DOHH2 (cell line): ENCODE results near the gene KMT2B.

Experiments used
- H3F3A ChIP-seq: fragments of 200-600 bp; sonication (generic), shearing (Covaris generic); 2 replicates; pipeline ENCODE4 v1.6.0; 2016; ENCODE audit warnings: antibody characterized with exemption, mild to moderate bottlenecking; ENCODE audit not compliant: control insufficient read depth, insufficient read depth
- H3K27ac ChIP-seq: fragments of 200-600 bp; sonication (generic); 2 replicates; pipeline ENCODE4 v1.5.1; 2014; ENCODE audit warnings: low read depth, mild to moderate bottlenecking, low read length, moderate library complexity
- H3K27me3 ChIP-seq: fragments of 200-600 bp; sonication (generic); 2 replicates; pipeline ENCODE4 v1.6.1; 2014; ENCODE audit warnings: mild to moderate bottlenecking, low read length, mixed read lengths; ENCODE audit not compliant: control insufficient read depth
- H3K36me3 ChIP-seq: fragments of 200-600 bp; sonication (generic); 2 replicates; pipeline ENCODE4 v1.6.1; 2014; ENCODE audit warnings: mild to moderate bottlenecking, low read length, moderate library complexity, mixed read lengths; ENCODE audit not compliant: control insufficient read depth
- H3K4me1 ChIP-seq: fragments of 200-600 bp; sonication (generic); 2 replicates; pipeline ENCODE4 v1.6.1; 2014; ENCODE audit warnings: mild to moderate bottlenecking, low read length, mixed read lengths; ENCODE audit not compliant: control insufficient read depth
- H3K4me2 ChIP-seq: fragments of 200-600 bp; sonication (generic); 2 replicates; pipeline ENCODE4 v1.6.0; 2014; ENCODE audit warnings: mild to moderate bottlenecking, low read length, moderate library complexity
- H3K4me3 ChIP-seq: fragments of 200-600 bp; sonication (generic); 2 replicates; pipeline ENCODE4 v1.5.1; 2014; ENCODE audit warnings: mild to moderate bottlenecking, low read length, mixed read lengths
- H3K79me2 ChIP-seq: fragments of 200-600 bp; sonication (generic); 2 replicates; pipeline ENCODE4 v1.6.1; 2014; ENCODE audit warnings: mild to moderate bottlenecking, low read length, mixed read lengths; ENCODE audit not compliant: control insufficient read depth
- H3K9me2 ChIP-seq: fragments of 200-600 bp; sonication (generic); replicated peaks from 2 replicates; pipeline ENCODE4 v1.6.1; 2014; ENCODE audit warnings: mild to moderate bottlenecking, low read length, mixed read lengths; ENCODE audit not compliant: control insufficient read depth
- H3K9me3 ChIP-seq: fragments of 200-600 bp; sonication (generic); 2 replicates; pipeline ENCODE4 v1.6.1; 2014; ENCODE audit warnings: antibody characterized with exemption, low read length, mixed read lengths; ENCODE audit not compliant: control insufficient read depth, insufficient read depth
- H4K20me1 ChIP-seq: fragments of 200-600 bp; sonication (generic); 2 replicates; pipeline ENCODE4 v1.6.0; 2014; ENCODE audit warnings: low read depth, mild to moderate bottlenecking, antibody characterized with exemption, low read length, moderate library complexity; ENCODE audit not compliant: control insufficient read depth, insufficient read depth
- CTCF ChIP-seq: fragments of 200-600 bp; sonication (generic); IDR thresholded peaks from one replicate; pipeline ENCODE4 v1.5.1; 2014; ENCODE audit warnings: antibody characterized with exemption, mild to moderate bottlenecking, low read depth, low read length; ENCODE audit not compliant: poor library complexity, severe bottlenecking
- EZH2phosphoT487 ChIP-seq: fragments of 200-600 bp; sonication (generic); IDR thresholded peaks from 2 replicates; pipeline ENCODE4 v1.6.1; 2017; ENCODE audit warnings: borderline replicate concordance, mild to moderate bottlenecking, antibody characterized with exemption, low read length, moderate library complexity, mixed read lengths

KMT2B gene

GRCh38 chr19:35714601-35715354, 3.0 kb upstream of the KMT2B start:
- Histone ChIP-seq H3K9me3 (no peaks in the 10 kb centered on the region), H3K4me1 (peaks cover 45% of the 10 kb centered on the region), H3K4me2 (0 out of 2 replicates have a peak overlapping the region, but pooled peaks have one; percentile 77), H3F3A (no peaks in the 10 kb centered on the region), H3K79me2 (peaks cover 22% of the 10 kb centered on the region), H4K20me1 (peaks cover 9% of the 10 kb centered on the region; the same call in 1 of the 2 replicates), H3K27ac (no peak overlapping the region), H3K4me3 (no peak overlapping the region), H3K9me2 (no peaks in the 10 kb centered on the region), H3K27me3 (peaks cover 17% of the 10 kb centered on the region), H3K36me3 (peaks cover 5% of the 10 kb centered on the region)
- TF ChIP-seq CTCF (no peak), EZH2phosphoT487 (no peak)

GRCh38 chr19:35715355-35715809, 2.4 kb upstream of the KMT2B start:
- no peak for TF ChIP-seq CTCF
- no peak for TF ChIP-seq EZH2phosphoT487
- no peaks in the 10 kb centered on the region for H3K9me2 ChIP-seq
- peaks cover 10% of the 10 kb centered on the region; the same call in 1 of the 2 replicates for H4K20me1 ChIP-seq
- no peaks in the 10 kb centered on the region for H3K9me3 ChIP-seq
- peaks cover 46% of the 10 kb centered on the region for H3K4me1 ChIP-seq
- no peak overlapping the region for H3K27ac ChIP-seq
- H3K4me3 ChIP-seq, result peak overlapping the region; percentile 89
- peaks cover 15% of the 10 kb centered on the region for H3K27me3 ChIP-seq
- H3K4me2 ChIP-seq, result peak overlapping the region; percentile 77
- no peaks in the 10 kb centered on the region for H3F3A ChIP-seq
- peaks cover 11% of the 10 kb centered on the region for H3K36me3 ChIP-seq
- H3K79me2 ChIP-seq, result peaks cover 28% of the 10 kb centered on the region

- Histone ChIP-seq H3K4me1 (peaks cover 39% of the 10 kb centered on the region), H3K9me3 (no peaks in the 10 kb centered on the region), H3K4me3 (peak overlapping the region; percentile 89), H3K9me2 (no peaks in the 10 kb centered on the region), H3F3A (no peaks in the 10 kb centered on the region), H3K4me2 (peak overlapping the region; percentile 77), H3K27ac (peak overlapping the region; percentile 9; the same call in 1 of the 2 replicates), H3K36me3 (peaks cover 15% of the 10 kb centered on the region), H3K27me3 (peaks cover 7% of the 10 kb centered on the region), H4K20me1 (peaks cover 10% of the 10 kb centered on the region; the same call in 1 of the 2 replicates), H3K79me2 (peaks cover 34% of the 10 kb centered on the region)
- TF ChIP-seq CTCF (no peak), EZH2phosphoT487 (no peak)
Observed at GRCh38 chr19:35715981-35716800, 1.6 kb upstream of the KMT2B start.
